MM.1S (cell line): ENCODE measurements around the gene SEC22C.

Experiments used
- DNase-seq: peaks from one replicate; pipeline ENCODE4 v3.0.0-alpha.2; 2015
- H2AFZ ChIP-seq: fragments of 300-600 bp; sonication (generic); 2 replicates; pipeline ENCODE4 v1.6.0; 2016; ENCODE audit warnings: antibody characterized with exemption, low read length
- H3F3A ChIP-seq: fragments of 300-600 bp; sonication (generic); 2 replicates; pipeline ENCODE4 v1.6.1; 2016; ENCODE audit warnings: mild to moderate bottlenecking, antibody characterized with exemption, low read length, moderate library complexity, mixed read lengths; ENCODE audit not compliant: insufficient read depth
- H3K27ac ChIP-seq: fragments of 300-600 bp; sonication (generic); 2 replicates; pipeline ENCODE4 v1.5.1; 2016; ENCODE audit warnings: mild to moderate bottlenecking, low read length
- H3K27me3 ChIP-seq: fragments of 300-600 bp; sonication (generic); replicated peaks from 2 replicates; pipeline ENCODE4 v1.6.0; 2016; ENCODE audit warnings: low read length; ENCODE audit not compliant: insufficient read depth
- H3K36me3 ChIP-seq: fragments of 300-600 bp; sonication (generic); replicated peaks from 2 replicates; pipeline ENCODE4 v1.6.1; 2016; ENCODE audit warnings: mild to moderate bottlenecking, low read length, mixed read lengths; ENCODE audit not compliant: insufficient read depth
- H3K4me1 ChIP-seq: fragments of 300-600 bp; sonication (generic); 2 replicates; pipeline ENCODE4 v1.6.1; 2016; ENCODE audit warnings: low read length, mixed read lengths
- H3K4me2 ChIP-seq: fragments of 300-600 bp; sonication (generic); 2 replicates; pipeline ENCODE4 v1.6.0; 2016; ENCODE audit warnings: low read depth, low read length
- H3K4me3 ChIP-seq: fragments of 300-600 bp; sonication (generic); 2 replicates; pipeline ENCODE4 v1.5.1; 2016; ENCODE audit warnings: low read length, mixed read lengths
- H3K79me2 ChIP-seq: fragments of 300-600 bp; sonication (generic); 2 replicates; pipeline ENCODE4 v1.6.1; 2016; ENCODE audit warnings: mixed run types, low read length, mixed read lengths
- H3K9ac ChIP-seq: fragments of 300-600 bp; sonication (generic); 2 replicates; pipeline ENCODE4 v1.6.1; 2016; ENCODE audit warnings: low read length, mixed read lengths
- H3K9me2 ChIP-seq: fragments of 300-600 bp; sonication (generic); replicated peaks from 2 replicates; pipeline ENCODE4 v1.6.1; 2016; ENCODE audit warnings: mild to moderate bottlenecking, low read length, mixed read lengths; ENCODE audit not compliant: insufficient read depth
- H3K9me3 ChIP-seq: fragments of 300-600 bp; sonication (generic); replicated peaks from 2 replicates; pipeline ENCODE4 v1.6.1; 2016; ENCODE audit warnings: mild to moderate bottlenecking, low read length, mixed read lengths; ENCODE audit not compliant: insufficient read depth
- H4K20me1 ChIP-seq: fragments of 300-600 bp; sonication (generic); 2 replicates; pipeline ENCODE4 v1.6.1; 2016; ENCODE audit warnings: mild to moderate bottlenecking, low read length, moderate library complexity, mixed read lengths; ENCODE audit not compliant: insufficient read depth
- EZH2 ChIP-seq: fragments of 300-600 bp; sonication (generic); optimal IDR thresholded peaks from 2 replicates; pipeline ENCODE3; 2017; ENCODE audit warnings: low read depth, mild to moderate bottlenecking, antibody characterized with exemption, low read length, mixed read lengths
- EZH2phosphoT487 ChIP-seq: fragments of 300-600 bp; sonication (generic); IDR thresholded peaks from 2 replicates; pipeline ENCODE4 v1.6.1; 2018; ENCODE audit warnings: antibody characterized with exemption, low read length
- TF ChIP-seq, protein P1 (sequence below): fragments of 300-600 bp; sonication (generic); IDR thresholded peaks from 2 replicates; pipeline ENCODE4 v1.5.1; 2016; ENCODE audit warnings: antibody characterized with exemption, low read length, mixed read lengths

Gene SEC22C

DNA sequence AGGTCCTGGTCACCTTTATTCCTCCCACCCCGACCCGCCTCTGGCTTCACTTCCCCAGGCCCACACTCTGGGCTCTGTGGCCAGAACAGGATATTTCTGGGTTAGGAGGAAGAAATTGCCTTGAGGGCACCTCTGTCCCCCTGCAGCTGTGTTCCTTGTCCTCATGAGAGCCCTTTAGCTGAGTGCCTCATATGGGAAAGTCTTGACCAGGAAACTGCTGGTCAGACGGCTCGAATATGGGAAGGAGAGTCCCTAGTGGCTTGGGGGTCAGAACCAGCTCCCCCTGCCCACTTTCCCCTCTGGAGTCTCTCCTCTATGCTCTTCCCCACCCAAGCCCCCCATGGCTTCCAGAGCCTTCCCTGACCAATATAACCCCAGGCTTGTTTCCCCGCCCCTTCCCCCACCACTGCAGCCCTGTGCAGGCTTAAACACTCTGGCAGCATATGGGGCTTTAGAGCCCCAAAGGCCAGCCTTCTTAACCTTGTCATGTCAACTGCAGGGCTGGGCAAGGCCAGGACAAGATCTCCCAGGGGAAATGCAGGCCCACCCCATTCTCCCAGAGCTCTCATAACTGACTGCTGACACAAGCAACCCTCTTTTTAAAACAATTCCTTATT, 36.4 kb downstream of the SEC22C start:
- Histone ChIP-seq H3K27ac (no peak overlapping the region), H2AFZ (no peak overlapping the region), H3K4me3 (no peak overlapping the region), H3K9me3 (no peaks in the 10 kb centered on the region), H3K27me3 (no peaks in the 10 kb centered on the region), H4K20me1 (no peaks in the 10 kb centered on the region), H3F3A (no peaks in the 10 kb centered on the region), H3K9ac (no peak overlapping the region), H3K4me1 (no peaks in the 10 kb centered on the region), H3K36me3 (no peaks in the 10 kb centered on the region), H3K4me2 (no peak overlapping the region), H3K79me2 (no peaks in the 10 kb centered on the region), H3K9me2 (no peaks in the 10 kb centered on the region)
- DNase-seq, result no peak
- TF ChIP-seq, protein P1, sequence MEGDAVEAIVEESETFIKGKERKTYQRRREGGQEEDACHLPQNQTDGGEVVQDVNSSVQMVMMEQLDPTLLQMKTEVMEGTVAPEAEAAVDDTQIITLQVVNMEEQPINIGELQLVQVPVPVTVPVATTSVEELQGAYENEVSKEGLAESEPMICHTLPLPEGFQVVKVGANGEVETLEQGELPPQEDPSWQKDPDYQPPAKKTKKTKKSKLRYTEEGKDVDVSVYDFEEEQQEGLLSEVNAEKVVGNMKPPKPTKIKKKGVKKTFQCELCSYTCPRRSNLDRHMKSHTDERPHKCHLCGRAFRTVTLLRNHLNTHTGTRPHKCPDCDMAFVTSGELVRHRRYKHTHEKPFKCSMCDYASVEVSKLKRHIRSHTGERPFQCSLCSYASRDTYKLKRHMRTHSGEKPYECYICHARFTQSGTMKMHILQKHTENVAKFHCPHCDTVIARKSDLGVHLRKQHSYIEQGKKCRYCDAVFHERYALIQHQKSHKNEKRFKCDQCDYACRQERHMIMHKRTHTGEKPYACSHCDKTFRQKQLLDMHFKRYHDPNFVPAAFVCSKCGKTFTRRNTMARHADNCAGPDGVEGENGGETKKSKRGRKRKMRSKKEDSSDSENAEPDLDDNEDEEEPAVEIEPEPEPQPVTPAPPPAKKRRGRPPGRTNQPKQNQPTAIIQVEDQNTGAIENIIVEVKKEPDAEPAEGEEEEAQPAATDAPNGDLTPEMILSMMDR, result no peak
- TF ChIP-seq EZH2 (no peak), EZH2phosphoT487 (no peak)

DNA sequence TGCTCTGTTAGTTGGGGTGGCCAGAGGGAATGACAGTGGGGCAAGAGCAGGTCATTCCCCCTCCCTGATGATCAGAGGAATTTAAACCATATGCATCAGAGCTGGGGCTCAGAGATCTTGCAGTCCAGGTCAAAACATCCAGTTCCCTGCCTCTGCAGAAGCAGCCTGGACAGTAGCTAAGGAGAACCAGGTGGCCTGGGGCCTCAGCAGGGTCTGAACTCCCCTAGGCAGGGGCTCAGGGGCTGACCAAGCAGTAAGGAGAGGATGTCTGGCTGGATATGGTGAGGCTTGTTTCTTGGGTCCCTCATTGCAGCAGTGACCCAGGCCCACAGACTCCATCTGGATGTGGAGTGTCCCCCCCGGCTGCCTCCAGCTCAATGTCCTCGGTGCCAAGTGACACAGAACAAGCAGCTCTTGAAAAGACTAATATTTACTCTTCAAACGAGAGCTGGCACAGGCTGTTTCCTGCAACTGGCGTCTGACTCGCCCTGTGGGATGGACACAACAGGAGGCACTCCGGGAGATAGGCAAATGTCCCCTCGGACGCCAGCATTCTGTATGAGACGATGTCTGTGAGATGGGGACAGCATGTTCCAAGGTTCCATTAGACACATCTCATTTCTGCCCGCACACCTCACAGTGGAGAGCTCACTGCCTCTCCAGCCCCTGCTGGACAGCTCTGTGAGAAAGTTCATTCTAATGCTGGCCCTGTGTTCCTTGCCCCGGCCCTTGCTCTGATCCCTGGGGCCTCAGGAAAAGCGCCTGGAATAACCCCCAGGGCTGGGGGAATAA, 37.1 kb downstream of the SEC22C start:
- no peak overlapping the region for H2AFZ ChIP-seq
- H3K9me2 ChIP-seq, result no peaks in the 10 kb centered on the region
- H3F3A ChIP-seq, result no peaks in the 10 kb centered on the region
- H3K4me1 ChIP-seq, result no peaks in the 10 kb centered on the region
- H3K9ac ChIP-seq, result no peak overlapping the region
- no peak overlapping the region for H3K4me3 ChIP-seq
- no peaks in the 10 kb centered on the region for H4K20me1 ChIP-seq
- no peak overlapping the region for H3K27ac ChIP-seq
- H3K9me3 ChIP-seq, result no peaks in the 10 kb centered on the region
- TF ChIP-seq EZH2, result no peak
- no peaks in the 10 kb centered on the region for H3K79me2 ChIP-seq
- no peaks in the 10 kb centered on the region for H3K36me3 ChIP-seq
- H3K27me3 ChIP-seq, result no peaks in the 10 kb centered on the region
- no peak overlapping the region for H3K4me2 ChIP-seq
- no peak for DNase-seq

GRCh38 chr3:42541079-42541478, 40.7 kb downstream of the SEC22C start:
- TF ChIP-seq EZH2phosphoT487, result no peak
- TF ChIP-seq, protein P1, result no peak
- no peak for TF ChIP-seq EZH2
- Histone ChIP-seq H3K79me2 (no peaks in the 10 kb centered on the region), H3K9me2 (no peaks in the 10 kb centered on the region), H3K27me3 (no peaks in the 10 kb centered on the region), H3K27ac (no peak overlapping the region), H3K36me3 (no peaks in the 10 kb centered on the region), H3K9me3 (no peaks in the 10 kb centered on the region), H3K4me3 (no peak overlapping the region), H3K9ac (no peak overlapping the region), H3K4me1 (no peaks in the 10 kb centered on the region), H3K4me2 (no peak overlapping the region), H3F3A (no peaks in the 10 kb centered on the region), H2AFZ (no peak overlapping the region), H4K20me1 (no peaks in the 10 kb centered on the region)
- DNase-seq, result no peak
